Glomerular endothelial cell (primary cell): ENCODE results near the gene TMEM14B. TPM values are rescaled to one million over a fixed set of nuclear protein-coding genes. Genes with fewer than 3 reads are reported as not detected.
A peak's percentile ranks its signal among the peaks of the same experiment; 100 is the strongest.
"Not testable (repeated sequence)": the region's sequence is repeated elsewhere in the genome, so short reads cannot be mapped to it uniquely, and the experiment has no call there.

ENCODE experiments used
- DNase-seq: peaks from one replicate; pipeline ENCODE4 v3.0.0-alpha.2; 2011; ENCODE audit warnings: low read depth, low spot score; ENCODE audit errors: extremely low read depth
- total RNA-seq: library from RNA; depleted of rRNA; stranded (reverse); fragments of >200 nt; gene quantifications from 2 replicates; pipeline ENCODE4 v1.2.3, GENCODE V29; 2015

The TMEM14B gene
- total RNA-seq, 1 donor from 2014 or later, result 53.2 TPM

- DNase-seq, result no peak
These were observed 2.5 kb upstream of the TMEM14B start for GRCh38 chr6:10745116-10745515.

- DNase-seq, result no peak
These were observed 722 bp upstream of the TMEM14B start for GRCh38 chr6:10746915-10747250.

GRCh38 chr6:10749734-10750133 is 2.1 kb downstream of the TMEM14B start:
- no peak for DNase-seq

GRCh38 chr6:10750568-10750967 is 3.0 kb downstream of the TMEM14B start:
- not testable (repeated sequence) for DNase-seq

- DNase-seq, result not testable (repeated sequence)
These were observed 4.2 kb downstream of the TMEM14B start for GRCh38 chr6:10751757-10752156.

- no peak for DNase-seq
These were observed 8.5 kb downstream of the TMEM14B start for GRCh38 chr6:10756085-10756484.

- peak; percentile 90 for DNase-seq
These were observed 11.8 kb downstream of the TMEM14B start for GRCh38 chr6:10759312-10759839.

GRCh38 chr6:10759884-10760329 is 12.3 kb downstream of the TMEM14B start:
- DNase-seq, result no peak

GRCh38 chr6:10763006-10763405 is 15.4 kb downstream of the TMEM14B start:
- no peak for DNase-seq

- DNase-seq, result no peak
These were observed 21.8 kb downstream of the TMEM14B start for GRCh38 chr6:10769419-10769818.

- DNase-seq, result no peak
These were observed 23.8 kb downstream of the TMEM14B start for GRCh38 chr6:10771371-10771894.

GRCh38 chr6:10778230-10778629 is 30.6 kb downstream of the TMEM14B start:
- DNase-seq, result no peak

- DNase-seq, result no peak
These were observed 31.5 kb downstream of the TMEM14B start for GRCh38 chr6:10779076-10779475.

- DNase-seq, result no peak
These were observed 44.1 kb downstream of the TMEM14B start for GRCh38 chr6:10791673-10792072.

- DNase-seq, result no peak
These were observed 44.5 kb downstream of the TMEM14B start for GRCh38 chr6:10792101-10792500.

GRCh38 chr6:10793035-10793434 is 45.4 kb downstream of the TMEM14B start:
- DNase-seq, result no peak

- DNase-seq, result no peak
These were observed 46.1 kb downstream of the TMEM14B start for GRCh38 chr6:10793695-10794094.

- DNase-seq, result no peak
These were observed 46.6 kb downstream of the TMEM14B start for GRCh38 chr6:10794239-10794638.

- DNase-seq, result no peak
These were observed 53.2 kb downstream of the TMEM14B start for GRCh38 chr6:10800810-10801209.

- DNase-seq, result peak; percentile 34
These were observed 53.7 kb downstream of the TMEM14B start for GRCh38 chr6:10801224-10801848.
